ENCODE data around the gene EVA1A. TPM values are rescaled to one million over a fixed set of nuclear protein-coding genes. Genes with fewer than 3 reads are reported as not detected.

The EVA1A gene
- polyA plus RNA-seq, 1 experiment = 41.0 TPM

- POLR2A ChIA-PET = no interaction called here
- Histone ChIP-seq H3K27me3 (ENCODE audit: control insufficient read depth, insufficient read depth, low read length) (no peaks in the 10 kb centered on the region), H3K4me3 (ENCODE audit: low read depth, low read length) (no peak overlapping the region), H3K36me3 (ENCODE audit: control insufficient read depth, insufficient read depth, low read length) (no peaks in the 10 kb centered on the region)
- TF ChIP-seq CTCF (IDR thresholded peaks at IDR 0.05; ENCODE audit: insufficient read depth, low read depth, low read length) = no peak
- CTCF ChIA-PET = interaction anchor here (1.7 to 2.1 kb wide), 3 partner anchors 28 to 115 kb away, joined by 4 to 9 read pairs (median 6); no protein-coding TSS in a partner anchor
- no peak for DNase-seq (ENCODE audit: low read depth)
Measured at GRCh38 chr2:75580606-75581005, 19.9 kb upstream of the EVA1A start.

- Histone ChIP-seq H3K27me3 (ENCODE audit: control insufficient read depth, insufficient read depth, low read length) (no peaks in the 10 kb centered on the region), H3K36me3 (ENCODE audit: control insufficient read depth, insufficient read depth, low read length) (no peaks in the 10 kb centered on the region), H3K4me3 (ENCODE audit: low read depth, low read length) (no peak overlapping the region)
- DNase-seq (ENCODE audit: low read depth) = no peak
- ChIA-PET CTCF (interaction anchor here (1.7 to 2.1 kb wide), 3 partner anchors 28 to 114 kb away, joined by 4 to 9 read pairs (median 6); no protein-coding TSS in a partner anchor), POLR2A (no interaction called here)
- no peak for TF ChIP-seq CTCF (IDR thresholded peaks at IDR 0.05; ENCODE audit: insufficient read depth, low read depth, low read length)
Measured at GRCh38 chr2:75580156-75580555, 19.4 kb upstream of the EVA1A start.

- H3K4me3 ChIP-seq (ENCODE audit: low read depth, low read length) = no peak overlapping the region
- TF ChIP-seq CTCF (IDR thresholded peaks at IDR 0.05; ENCODE audit: insufficient read depth, low read depth, low read length) = no peak
- H3K36me3 ChIP-seq (ENCODE audit: control insufficient read depth, insufficient read depth, low read length) = no peaks in the 10 kb centered on the region
- no peak for DNase-seq (ENCODE audit: low read depth)
- ChIA-PET CTCF (interaction anchor here (0.9 to 1.9 kb wide), 5 partner anchors 11 to 112 kb away, joined by 3 to 6 read pairs (median 4); no protein-coding TSS in a partner anchor), POLR2A (no interaction called here)
- H3K27me3 ChIP-seq (ENCODE audit: control insufficient read depth, insufficient read depth, low read length) = no peaks in the 10 kb centered on the region
Measured at GRCh38 chr2:75579186-75579585, 18.4 kb upstream of the EVA1A start.

- CTCF ChIA-PET = no interaction called here
- no peak overlapping the region for H3K4me3 ChIP-seq (ENCODE audit: low read depth, low read length)
- TF ChIP-seq CTCF (IDR thresholded peaks at IDR 0.05; ENCODE audit: insufficient read depth, low read depth, low read length) = no peak
- no peaks in the 10 kb centered on the region for H3K27me3 ChIP-seq (ENCODE audit: control insufficient read depth, insufficient read depth, low read length)
- POLR2A ChIA-PET = no interaction called here
- DNase-seq (ENCODE audit: low read depth) = no peak
- no peaks in the 10 kb centered on the region for H3K36me3 ChIP-seq (ENCODE audit: control insufficient read depth, insufficient read depth, low read length)
Measured at GRCh38 chr2:75577280-75577679, 16.5 kb upstream of the EVA1A start.

GRCh38 chr2:75574106-75574505 lies 13.4 kb upstream of the EVA1A start:
- CTCF ChIA-PET = interaction anchor here (0.7 to 3.9 kb wide), 15 partner anchors 9 to 109 kb away, joined by 3 to 41 read pairs (median 6); no protein-coding TSS in a partner anchor
- Histone ChIP-seq H3K27me3 (ENCODE audit: control insufficient read depth, insufficient read depth, low read length) (no peaks in the 10 kb centered on the region), H3K4me3 (ENCODE audit: low read depth, low read length) (no peak overlapping the region), H3K36me3 (ENCODE audit: control insufficient read depth, insufficient read depth, low read length) (no peaks in the 10 kb centered on the region)
- POLR2A ChIA-PET = no interaction called here
- peak; percentile 37 for TF ChIP-seq CTCF (IDR thresholded peaks at IDR 0.05; ENCODE audit: insufficient read depth, low read depth, low read length)
- no peak for DNase-seq (ENCODE audit: low read depth)

All from BJ (cell line).